ENCODE data around the gene OLFML2A.
"Not testable (repeated sequence)": the region's sequence is repeated elsewhere in the genome, so short reads cannot be mapped to it uniquely, and the experiment has no call there.

Gene OLFML2A

GRCh38 chr9:124776954-124777648, at the start of gene OLFML2A:
Gene OLFML2A (plus strand): TSS chr9:124777133. CDS start chr9:124777271, 138 bp downstream.
- no peak for DNase-seq

- no peak for DNase-seq
Measured at GRCh38 chr9:124730772-124731171, 46.2 kb upstream of the OLFML2A start.

DNA sequence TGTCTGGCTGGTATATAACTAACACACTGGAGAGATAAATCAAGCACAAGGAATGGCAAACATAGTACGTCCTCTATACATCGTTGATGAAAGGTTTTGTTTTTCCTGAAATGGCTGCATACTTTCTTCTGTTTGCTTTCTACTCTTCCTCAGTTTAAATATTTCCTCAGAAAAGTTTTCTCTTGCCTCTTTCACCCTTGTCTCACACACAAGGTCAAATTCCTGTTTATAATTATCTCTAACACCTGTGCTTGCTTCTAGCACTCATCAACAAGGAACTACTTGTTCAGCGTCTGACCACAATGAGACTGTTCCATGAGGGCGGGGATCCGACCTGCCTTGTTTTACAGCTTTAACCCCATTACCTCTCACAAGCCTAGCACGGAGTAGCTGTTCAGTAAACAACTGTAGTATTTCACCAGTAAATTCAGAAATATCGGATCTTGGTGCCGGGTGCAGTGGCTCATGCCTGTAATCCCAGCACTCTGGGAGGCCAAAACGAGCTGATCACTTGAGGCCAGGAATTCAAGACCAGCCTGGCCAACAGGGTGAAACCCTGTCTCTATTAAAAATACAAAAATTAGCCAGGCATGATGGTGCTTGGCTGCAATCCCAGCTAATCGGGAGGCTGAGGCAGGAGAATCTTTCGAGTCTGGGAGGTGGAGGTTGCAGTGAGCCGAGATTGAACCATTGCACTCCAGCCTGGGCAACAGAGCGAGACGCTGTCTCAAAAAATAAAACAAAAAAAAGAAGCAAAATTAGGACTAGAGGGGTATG, 42.8 kb upstream of the OLFML2A start:
- no peak for DNase-seq

DNA sequence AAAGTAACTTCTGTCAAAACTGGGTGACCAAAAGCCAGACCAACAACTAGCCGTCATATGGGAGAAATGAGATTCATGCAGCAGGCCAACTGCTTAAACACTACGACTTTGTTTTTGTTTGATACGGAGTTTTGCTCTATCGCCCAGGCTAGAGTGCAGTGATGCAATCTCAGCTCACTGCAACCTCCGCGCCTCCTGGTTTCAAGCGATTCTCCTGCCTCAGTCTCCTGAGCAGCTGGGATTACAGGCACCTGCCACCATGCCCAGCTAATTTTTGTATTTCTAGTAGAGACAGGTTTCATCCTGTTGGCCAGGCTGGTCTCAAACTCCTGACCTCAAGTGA, 42.2 kb upstream of the OLFML2A start:
- not testable (repeated sequence) for DNase-seq

GRCh38 chr9:124735121-124735520, 41.8 kb upstream of the OLFML2A start:
- DNase-seq, result peak; percentile 59

- not testable (repeated sequence) for DNase-seq
Measured at GRCh38 chr9:124738075-124738474, 38.9 kb upstream of the OLFML2A start.

DNA sequence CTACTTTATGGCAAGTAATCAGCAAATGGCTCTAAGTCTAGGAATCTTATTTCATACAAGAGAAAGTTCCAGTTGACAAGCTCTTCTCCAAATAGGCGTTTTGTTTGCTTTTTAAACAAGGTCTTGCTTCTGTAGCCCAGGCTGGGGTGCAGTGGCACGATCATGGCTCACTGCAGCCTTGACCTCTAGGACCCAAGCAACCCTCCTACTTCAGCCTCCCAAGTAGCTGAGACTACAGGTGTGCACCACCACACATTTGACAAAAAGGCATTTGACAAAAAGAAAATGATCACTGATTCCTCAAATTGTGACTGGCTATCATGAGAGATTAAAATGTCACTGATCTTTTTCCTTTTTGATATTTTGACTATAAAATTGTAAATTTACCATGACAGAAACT, 37.6 kb upstream of the OLFML2A start:
- DNase-seq, result no peak

DNA sequence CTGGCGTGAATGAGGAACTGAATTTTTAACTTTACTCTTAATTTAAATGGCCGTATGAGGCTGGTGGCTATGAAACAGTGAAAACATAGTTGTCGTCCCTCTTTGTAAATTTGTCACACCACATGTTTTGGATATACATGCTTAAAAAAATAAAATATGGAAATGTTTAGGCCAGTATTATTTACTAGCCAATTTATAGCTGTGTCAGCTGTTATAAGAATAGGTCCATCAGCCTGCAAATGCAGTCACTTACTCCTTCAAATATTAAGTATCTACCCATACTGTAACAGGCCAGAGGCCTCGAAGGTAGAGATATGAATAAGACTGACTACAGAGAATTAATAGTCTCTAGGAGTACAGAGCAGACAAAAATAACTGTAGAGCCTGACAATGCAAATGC, 35.8 kb upstream of the OLFML2A start:
- DNase-seq, result no peak

DNA sequence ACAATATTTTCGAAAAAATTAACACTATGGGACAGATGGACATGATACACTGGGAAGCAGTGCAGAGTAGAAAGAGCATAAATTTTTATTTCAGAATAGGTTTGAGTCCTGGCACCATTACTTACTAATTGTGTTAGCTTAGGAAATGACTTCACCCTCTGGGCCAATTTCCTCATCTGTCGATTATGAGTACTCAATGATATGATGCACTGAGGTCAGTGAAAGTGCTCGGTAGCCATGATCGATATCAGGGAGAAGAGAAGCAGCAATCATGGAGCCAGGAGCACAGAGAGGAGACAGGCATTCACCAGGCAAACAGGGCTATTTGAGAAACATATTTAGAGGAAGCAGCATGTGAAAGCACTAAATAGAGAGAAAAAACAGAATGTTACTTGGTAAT, 35.3 kb upstream of the OLFML2A start:
- no peak for DNase-seq

DNA sequence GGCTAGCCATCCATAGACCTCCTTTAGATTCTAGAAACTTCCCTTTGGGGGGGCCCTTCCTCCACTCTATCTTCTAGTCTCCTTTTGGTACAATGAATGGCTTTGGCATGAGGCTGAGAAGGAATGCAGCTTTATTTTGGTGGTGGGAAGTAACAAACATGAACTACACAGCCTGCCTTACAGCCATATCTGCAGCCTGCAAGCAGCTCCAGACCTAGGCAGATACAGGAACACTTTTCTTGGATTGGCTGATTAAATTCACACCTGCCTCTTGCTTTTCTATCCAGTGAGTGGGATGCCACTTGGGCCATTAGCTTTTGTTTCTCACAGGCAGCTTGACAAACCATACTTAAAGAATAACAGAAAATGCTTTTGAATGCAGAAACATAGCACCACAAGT, 34.0 kb upstream of the OLFML2A start:
- no peak for DNase-seq

GRCh38 chr9:124743686-124744348, 33.1 kb upstream of the OLFML2A start:
- no peak for DNase-seq

GRCh38 chr9:124747065-124747464, 29.9 kb upstream of the OLFML2A start:
- DNase-seq, result no peak

DNA sequence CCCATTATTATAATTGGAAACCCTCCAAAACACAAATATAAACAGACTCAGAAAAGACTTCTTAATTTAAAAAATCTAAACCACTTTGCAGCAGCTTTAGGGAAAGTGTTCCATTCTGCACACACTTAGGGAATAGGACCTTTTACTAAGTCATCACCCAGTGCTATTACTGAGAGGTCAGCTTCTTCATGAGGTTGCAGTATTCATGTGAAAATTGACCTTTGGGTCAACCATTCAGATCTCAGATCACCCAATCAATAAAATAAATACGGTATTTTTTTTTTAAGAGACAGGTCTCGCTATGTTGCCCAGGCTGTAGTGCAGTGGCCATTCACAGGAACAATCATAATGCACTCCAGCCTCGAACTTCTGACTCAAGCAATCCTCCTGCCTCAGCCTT, 27.6 kb upstream of the OLFML2A start:
- DNase-seq, result no peak

GRCh38 chr9:124749781-124750180, 27.2 kb upstream of the OLFML2A start:
- no peak for DNase-seq

- no peak for DNase-seq
Measured at GRCh38 chr9:124752967-124753366, 24.0 kb upstream of the OLFML2A start.

DNA sequence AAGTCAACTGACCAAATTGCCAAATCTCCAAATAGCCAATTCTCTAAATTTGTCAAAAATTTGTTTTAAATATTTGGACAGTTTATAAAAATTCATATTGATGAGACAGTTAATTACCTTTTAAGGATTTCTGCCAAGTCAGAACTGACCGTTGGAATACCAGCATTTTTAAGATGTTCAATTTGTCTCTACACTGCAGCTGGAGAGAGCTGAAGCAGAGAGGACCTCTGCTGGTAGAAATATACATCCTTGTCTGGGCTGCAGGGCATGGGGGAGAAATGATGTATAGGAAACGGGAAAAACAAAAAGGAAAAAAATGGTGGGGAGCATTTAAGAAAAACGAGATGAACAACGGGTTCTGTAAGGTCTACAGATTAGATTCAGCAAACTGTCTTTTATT, 22.6 kb upstream of the OLFML2A start:
- DNase-seq, result no peak

- no peak for DNase-seq
Measured at GRCh38 chr9:124755061-124755460, 21.9 kb upstream of the OLFML2A start.

DNA sequence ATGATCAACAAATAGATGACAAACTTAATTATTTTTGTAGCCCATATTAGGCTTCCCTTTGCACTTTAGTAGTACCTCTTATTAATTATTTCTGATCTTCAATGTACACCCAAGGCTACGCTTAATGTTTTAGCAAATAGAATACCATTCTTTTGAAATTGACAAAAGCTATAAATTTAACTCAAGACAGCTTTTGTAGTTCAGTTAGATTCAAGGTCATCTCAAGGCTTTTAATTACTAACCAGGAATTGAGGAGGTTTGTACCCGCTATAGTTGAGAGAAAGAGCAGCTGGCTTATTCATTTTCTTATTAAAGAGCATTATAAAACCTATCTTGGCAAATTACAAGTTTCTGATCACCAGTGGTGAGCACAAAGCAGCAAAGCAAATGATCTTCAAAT, 20.9 kb upstream of the OLFML2A start:
- no peak for DNase-seq

DNA sequence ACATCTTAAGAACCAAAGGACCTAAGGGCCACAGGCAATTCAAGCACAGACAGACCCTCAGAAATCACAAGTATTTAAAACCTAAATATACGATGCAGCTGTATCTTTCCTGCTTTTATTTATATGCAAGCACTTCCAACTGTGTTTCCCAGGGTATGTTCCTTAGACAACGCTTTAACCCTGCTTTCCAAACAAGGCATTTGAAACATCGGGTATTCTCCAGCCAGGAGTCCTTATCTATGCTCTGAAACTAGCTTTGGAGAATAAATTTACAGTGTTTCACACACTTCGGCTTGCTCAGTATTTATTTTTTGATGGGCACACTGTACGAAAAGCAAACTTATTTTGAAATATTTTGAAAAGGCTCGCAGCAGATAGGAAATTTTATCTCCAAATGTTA, 19.3 kb upstream of the OLFML2A start:
- no peak for DNase-seq

DNA sequence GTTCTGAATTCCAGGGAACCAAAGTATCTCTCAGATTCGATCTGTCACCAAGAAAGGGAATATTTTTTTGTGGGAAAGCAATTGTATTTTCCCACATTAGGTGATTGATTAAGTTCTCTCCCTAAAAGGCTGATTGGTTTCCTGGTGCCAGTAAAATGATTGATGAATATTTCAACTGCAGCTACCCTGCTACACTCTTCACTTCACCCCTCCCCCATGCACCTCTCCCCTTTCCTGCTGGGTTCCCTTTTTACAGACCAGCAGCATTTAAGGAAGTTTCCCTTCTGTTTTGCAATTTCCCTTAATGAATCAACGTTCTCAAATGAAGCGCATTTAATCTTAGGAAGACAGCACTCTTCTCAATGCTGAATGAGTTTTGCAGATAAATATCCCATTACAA, 18.9 kb upstream of the OLFML2A start:
- no peak for DNase-seq

DNA sequence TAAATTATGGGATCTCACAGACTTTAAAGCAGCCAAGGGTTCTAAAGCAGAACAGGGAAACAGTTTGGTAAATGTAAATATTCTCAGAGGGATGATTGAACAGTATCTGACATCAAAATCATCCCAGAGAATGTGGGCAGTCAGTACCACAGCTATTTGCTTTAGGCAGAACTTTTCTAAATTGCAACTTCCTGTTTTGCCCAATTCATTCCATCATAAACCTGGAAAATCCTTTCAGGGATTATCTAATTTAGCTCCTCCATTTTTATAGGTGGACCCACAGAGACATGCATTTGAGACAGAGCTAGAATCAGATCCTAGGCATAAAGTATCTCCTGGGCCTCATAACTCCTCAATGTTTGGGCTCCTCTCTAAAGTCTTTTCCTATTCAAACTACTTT, 18.2 kb upstream of the OLFML2A start:
- no peak for DNase-seq

- DNase-seq, result no peak
Measured at GRCh38 chr9:124759327-124759726, 17.6 kb upstream of the OLFML2A start.

GRCh38 chr9:124760719-124761118, 16.2 kb upstream of the OLFML2A start:
- DNase-seq, result no peak

DNA sequence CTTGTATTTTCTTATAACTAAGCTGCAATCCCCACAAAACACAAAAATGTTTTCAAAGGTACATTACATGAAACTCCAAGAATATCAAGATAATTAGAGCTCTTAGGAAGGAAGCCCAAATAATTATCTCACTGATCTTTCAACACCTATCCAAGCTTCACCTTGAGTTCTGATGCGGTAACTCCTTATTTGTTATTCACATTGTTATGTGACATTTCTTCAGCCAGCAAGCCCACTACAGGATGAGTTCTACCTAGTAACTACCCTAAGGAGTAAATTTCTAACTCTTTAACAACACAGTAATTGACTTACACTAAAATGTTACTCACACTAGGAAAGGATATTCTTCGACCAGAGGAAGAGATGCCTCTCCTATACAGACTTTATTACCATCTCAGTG, 15.7 kb upstream of the OLFML2A start:
- no peak for DNase-seq
